SK-N-SH treated with all-trans-retinoic acid at 6 μM for 48 hours (cell line): ENCODE data around the gene ZFHX3.

Experiments used
- CSDC2 ChIP-seq: fragments of 250-450 bp; sonication (Bioruptor Pico); IDR thresholded peaks from 2 replicates; pipeline ENCODE4 v1.5.0; 2020; ENCODE audit warnings: mild to moderate bottlenecking, moderate library complexity
- ESRRG ChIP-seq: fragments of 250-450 bp; sonication (Bioruptor Pico); IDR thresholded peaks from 2 replicates; pipeline ENCODE4 v1.6.1; 2021; ENCODE audit warnings: mild to moderate bottlenecking
- PPARA ChIP-seq: fragments of 250-450 bp; sonication (Bioruptor Pico); IDR thresholded peaks from 2 replicates; pipeline ENCODE4 v1.5.0; 2020; ENCODE audit warnings: mild to moderate bottlenecking, borderline replicate concordance
- RARB ChIP-seq: fragments of 250-450 bp; sonication (Bioruptor Pico); IDR thresholded peaks from 2 replicates; pipeline ENCODE4 v1.8.0; 2021; ENCODE audit warnings: mild to moderate bottlenecking, moderate library complexity
- ZFP30 ChIP-seq: fragments of 450-650 bp; formaldehyde crosslinking; IDR thresholded peaks from 2 replicates; pipeline ENCODE4 v1.5.0; 2022; ENCODE audit warnings: mild to moderate bottlenecking, moderate library complexity

DNA sequence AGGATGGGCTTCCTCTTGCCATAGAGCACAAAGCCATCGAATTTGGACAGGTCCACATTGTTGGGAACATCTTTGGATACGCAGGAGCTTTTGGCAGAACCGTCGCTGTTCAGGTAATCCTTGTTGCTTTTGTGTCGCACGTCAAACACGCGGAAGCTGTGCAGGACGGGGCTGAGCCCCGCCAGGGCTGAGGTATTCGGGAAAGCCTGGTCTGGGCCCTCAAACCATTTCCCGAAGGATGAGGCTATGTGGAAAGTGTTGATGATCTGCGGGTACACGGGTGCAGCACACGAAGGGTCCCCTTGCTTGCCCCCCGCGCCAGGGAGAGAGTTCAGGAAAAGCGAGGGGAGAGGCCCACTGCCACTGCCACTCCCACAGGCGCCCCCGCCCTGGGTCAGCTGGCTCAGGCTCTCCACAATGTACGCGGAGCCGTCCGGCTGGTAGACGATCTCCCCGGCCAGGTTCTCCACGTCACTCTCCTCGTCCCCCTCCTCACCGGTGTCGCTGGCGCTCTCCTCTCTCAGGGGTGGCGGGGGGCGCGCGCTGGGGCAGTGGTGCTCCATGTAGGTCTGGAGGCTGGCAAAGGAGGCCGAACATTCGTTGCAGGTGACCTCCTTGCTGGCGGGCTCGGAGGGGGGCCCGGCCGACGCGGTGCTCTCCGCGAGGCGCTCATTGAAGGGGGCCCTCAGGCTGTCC is 88.5 kb downstream of the ZFHX3 start:
- no peak for TF ChIP-seq ESRRG (CRISPR knock-in tag)
- TF ChIP-seq RARB = no peak
- no peak for TF ChIP-seq ZFP30 (CRISPR knock-in tag)
- TF ChIP-seq PPARA = no peak
- no peak for TF ChIP-seq CSDC2 (CRISPR knock-in tag)
